Limb (tissue), 2 donors: ENCODE data around the gene CRACR2A.
A peak's percentile ranks its signal among the peaks of the same experiment; 100 is the strongest.

Experiments
- DNase-seq, 2 donors: peaks; one replicate each; pipeline ENCODE4 v3.0.0-alpha.2; 2016; ENCODE audit errors: extremely low spot score in 2 of 2

The CRACR2A gene

GRCh38 chr12:3684449-3685051 is 68.4 kb downstream of the CRACR2A start:
- DNase-seq: no peak

GRCh38 chr12:3683670-3684069 is 69.2 kb downstream of the CRACR2A start:
- no peak for DNase-seq

GRCh38 chr12:3681595-3682061 is 71.3 kb downstream of the CRACR2A start:
- no peak for DNase-seq

- DNase-seq: peak in 1 of 2 donors; percentile 69
These were observed 71.9 kb downstream of the CRACR2A start for GRCh38 chr12:3680919-3681594.

- no peak for DNase-seq
These were observed 73.1 kb downstream of the CRACR2A start for GRCh38 chr12:3679831-3680230.

GRCh38 chr12:3677609-3678008 is 75.3 kb downstream of the CRACR2A start:
- no peak for DNase-seq

- DNase-seq: no peak
These were observed 78.8 kb downstream of the CRACR2A start for GRCh38 chr12:3673981-3674708.

- DNase-seq: no peak
These were observed 80.8 kb downstream of the CRACR2A start for GRCh38 chr12:3672113-3672509.

GRCh38 chr12:3671330-3672112 is 81.4 kb downstream of the CRACR2A start:
- DNase-seq: no peak

GRCh38 chr12:3670083-3670620 is 82.8 kb downstream of the CRACR2A start:
- no peak for DNase-seq

GRCh38 chr12:3669594-3669993 is 83.3 kb downstream of the CRACR2A start:
- DNase-seq: no peak

GRCh38 chr12:3668479-3669165 is 84.3 kb downstream of the CRACR2A start:
- no peak for DNase-seq

GRCh38 chr12:3667485-3667884 is 85.4 kb downstream of the CRACR2A start:
- no peak for DNase-seq

GRCh38 chr12:3666441-3666840 is 86.5 kb downstream of the CRACR2A start:
- no peak for DNase-seq

- no peak for DNase-seq
These were observed 90.4 kb downstream of the CRACR2A start for GRCh38 chr12:3662521-3662921.

GRCh38 chr12:3661028-3661427 is 91.9 kb downstream of the CRACR2A start:
- DNase-seq: no peak

- DNase-seq: peak in 1 of 2 donors; percentile 40
These were observed 94.4 kb downstream of the CRACR2A start for GRCh38 chr12:3658327-3659163.

GRCh38 chr12:3656946-3657622 is 95.8 kb downstream of the CRACR2A start:
- no peak for DNase-seq

GRCh38 chr12:3655328-3655900 is 97.5 kb downstream of the CRACR2A start:
- no peak for DNase-seq
